22Rv1 (cell line): ENCODE data around the gene OR2T3.
"Not testable (repeated sequence)": the region's sequence is repeated elsewhere in the genome, so short reads cannot be mapped to it uniquely, and the experiment has no call there.

Source experiments
- CTCF ChIP-seq: fragments of 450-650 bp; IDR thresholded peaks from 2 replicates; pipeline ENCODE4 v1.5.1; 2017; ENCODE audit warnings: mild to moderate bottlenecking
- ZFX ChIP-seq: fragments of 450-650 bp; IDR thresholded peaks from 2 replicates; pipeline ENCODE4 v1.6.1; 2017; ENCODE audit warnings: antibody characterized with exemption, borderline replicate concordance

- TF ChIP-seq CTCF, ZFX: not testable (repeated sequence)
Observed at GRCh38 chr1:248431683-248432082, 41.5 kb upstream of the OR2T3 start.
